Panc1 (cell line): ENCODE data around the gene ALDH9A1. TPM values are rescaled to one million over a fixed set of nuclear protein-coding genes. Genes with fewer than 3 reads are reported as not detected.
A peak's percentile ranks its signal among the peaks of the same experiment; 100 is the strongest.

Experiments
- ATAC-seq: fragments of 200-7000 bp; cut with Tn5 transposase; 2 replicates; pipeline ENCODE4 v1.9.1; 2020; ENCODE audit warnings: mild to moderate bottlenecking, moderate library complexity
- BruUV-seq: library from RNA; stranded (reverse); fragments of 400-500 nt; replicated peaks from 2 replicates; lab custom pipeline; 2021; lab: Mats Ljungman, UMichigan
- CTCF ChIA-PET: fragments of 300-600 bp; sonication (Branson Sonifier 250); formaldehyde crosslinking; loops from one replicate; lab custom pipeline; 2022; ENCODE audit warnings: antibody characterized with exemption; lab: Charles Lee
- POLR2A ChIA-PET: fragments of 300-600 bp; sonication (Branson Sonifier 250); formaldehyde crosslinking; loops from one replicate; lab custom pipeline; 2022; ENCODE audit warnings: antibody characterized with exemption; lab: Charles Lee
- DNase-seq: peaks from one replicate; pipeline ENCODE4 v3.0.0-alpha.2; 2010; ENCODE audit warnings: low read depth, low spot score
- H3K27ac ChIP-seq: 2 replicates; pipeline ENCODE4 v1.5.1; 2011; ENCODE audit warnings: mild to moderate bottlenecking, low read length, inconsistent platforms
- H3K27me3 ChIP-seq: fragments of 200-500 bp; sonication (Bioruptor generic); 2 replicates; pipeline ENCODE4 v1.6.0; 2014; ENCODE audit warnings: low read length, inconsistent platforms; ENCODE audit not compliant: control insufficient read depth, insufficient read depth
- H3K36me3 ChIP-seq: fragments of 200-500 bp; sonication (Bioruptor generic); 2 replicates; pipeline ENCODE4 v1.5.1; 2014; ENCODE audit warnings: inconsistent platforms, mild to moderate bottlenecking, low read length, moderate library complexity; ENCODE audit not compliant: control insufficient read depth, insufficient read depth
- H3K4me1 ChIP-seq: 2 replicates; pipeline ENCODE4 v1.5.1; 2011; ENCODE audit warnings: inconsistent platforms, mild to moderate bottlenecking, low read length, moderate library complexity; ENCODE audit not compliant: control insufficient read depth, insufficient read depth
- H3K4me3 ChIP-seq, 2 experiments: 2 replicates each; pipeline ENCODE4 v1.5.1; 2011 to 2012; ENCODE audit warnings: low read depth in 2 of 2, low read length in 2 of 2, mild to moderate bottlenecking in 2 of 2, inconsistent platforms in 1 of 2, moderate library complexity in 1 of 2
- H3K9me3 ChIP-seq: fragments of 200-500 bp; sonication (Bioruptor generic); 2 replicates; pipeline ENCODE4 v1.5.1; 2014; ENCODE audit warnings: low read depth, mild to moderate bottlenecking, inconsistent platforms, low read length, moderate library complexity; ENCODE audit not compliant: control insufficient read depth, insufficient read depth
- CTCF ChIP-seq: fragments of 450-650 bp; IDR thresholded peaks from 2 replicates; pipeline ENCODE4 v1.5.1; 2017; ENCODE audit warnings: mild to moderate bottlenecking
- POLR2AphosphoS5 ChIP-seq: IDR thresholded peaks from 2 replicates; pipeline ENCODE4 v1.6.1; 2012; ENCODE audit warnings: mild to moderate bottlenecking, low read depth, low read length, moderate library complexity
- REST ChIP-seq, 2 experiments: IDR thresholded peaks; 2 replicates each; pipeline ENCODE4 v1.6.1; 2011 to 2012; ENCODE audit warnings: low read depth in 2 of 2, control low read depth in 1 of 2, low read length in 1 of 2, mild to moderate bottlenecking in 1 of 2, moderate library complexity in 1 of 2; ENCODE audit not compliant: insufficient read depth in 1 of 2
- SIN3A ChIP-seq: IDR thresholded peaks from 2 replicates; pipeline ENCODE4 v1.6.1; 2012; ENCODE audit warnings: low read depth, mild to moderate bottlenecking, low read length, moderate library complexity, borderline replicate concordance; ENCODE audit not compliant: insufficient read depth
- TCF7L2 ChIP-seq: IDR thresholded peaks from 2 replicates; pipeline ENCODE4 v1.6.1; 2011; ENCODE audit warnings: mild to moderate bottlenecking, low read depth, low read length, inconsistent platforms
- in situ Hi-C: cut with HindIII; loops from 2 replicates; pipeline ENCODE4 v1.10.0; 2016; ENCODE audit warnings: low sequenced_read_pairs, low pct_unique_long_range_greater_than_20kb
- intact Hi-C: fragments of 100-400 bp; cut with micrococcal nuclease; formaldehyde crosslinking; loops from one replicate; pipeline ENCODE4 v1.10.0; 2022; ENCODE audit not compliant: unreplicated experiment
- total RNA-seq: library from RNA; stranded (reverse); gene quantifications from one replicate; pipeline ENCODE4 v1.2.1, GENCODE V29; 2021; ENCODE audit not compliant: unreplicated experiment

The ALDH9A1 gene
- total RNA-seq, 1 experiment from 2014 or later, result 30.3 TPM

GRCh38 chr1:165697491-165697880 lies 876 bp downstream of the ALDH9A1 start:
- H3K27me3 ChIP-seq, result no peaks in the 10 kb centered on the region; the same call in 1 of the 2 replicates
- no TSS peak for BruUV-seq
- in situ Hi-C loops, result no loop called here
- H3K4me1 ChIP-seq, result peaks cover 15% of the 10 kb centered on the region
- no peak for DNase-seq
- ATAC-seq, result no peak
- POLR2A ChIA-PET, result interaction anchor here (0.5 to 0.6 kb wide), 3 partner anchors 12 to 68 kb away, joined by 3 to 4 read pairs (median 4); no protein-coding TSS in a partner anchor
- peak overlapping the region; percentile 71 to 97 for H3K4me3 ChIP-seq
- no peaks in the 10 kb centered on the region; the same call in 1 of the 2 replicates for H3K36me3 ChIP-seq
- intact Hi-C loops, result no loop called here
- CTCF ChIA-PET, result interaction anchor here (0.6 to 0.9 kb wide), 2 partner anchors 95 to 117 kb away, joined by 3 to 7 read pairs; no protein-coding TSS in a partner anchor
- H3K27ac ChIP-seq, result peak overlapping the region; percentile 87
- TF ChIP-seq CTCF (no peak), SIN3A (no peak), POLR2AphosphoS5 (no peak), REST (IDR thresholded peaks at IDR 0.05; ENCODE audit: insufficient read depth in 1 of 2, low read depth in 2 of 2, low read length in 1 of 2) (no peak), TCF7L2 (no peak)
- no peaks in the 10 kb centered on the region for H3K9me3 ChIP-seq

- ChIA-PET CTCF (no interaction called here), POLR2A (no interaction called here)
- peaks cover 15% of the 10 kb centered on the region for H3K4me1 ChIP-seq
- intact Hi-C loops (no loop called here), in situ Hi-C loops (no loop called here)
- H3K4me3 ChIP-seq, result peak overlapping the region; percentile 7 to 71; a peak in 3 of 4 replicates
- H3K27me3 ChIP-seq, result no peaks in the 10 kb centered on the region
- H3K36me3 ChIP-seq, result no peaks in the 10 kb centered on the region; the same call in 1 of the 2 replicates
- BruUV-seq, result no TSS peak
- H3K9me3 ChIP-seq, result no peaks in the 10 kb centered on the region
- DNase-seq, result no peak
- peak overlapping the region; percentile 87; the same call in 1 of the 2 replicates for H3K27ac ChIP-seq
- TF ChIP-seq REST (IDR thresholded peaks at IDR 0.05; ENCODE audit: insufficient read depth in 1 of 2, low read depth in 2 of 2, low read length in 1 of 2) (no peak), TCF7L2 (no peak), POLR2AphosphoS5 (no peak), CTCF (no peak), SIN3A (no peak)
- no peak for ATAC-seq
Measured at GRCh38 chr1:165696625-165697100, 1.7 kb downstream of the ALDH9A1 start.
